MM.1S (cell line): ENCODE data around the gene DMPK.
A peak's percentile ranks its signal among the peaks of the same experiment; 100 is the strongest.

ENCODE experiments used
- CTCF ChIP-seq: fragments of 300-600 bp; sonication (generic); IDR thresholded peaks from 2 replicates; pipeline ENCODE4 v1.5.1; 2016; ENCODE audit warnings: antibody characterized with exemption, low read length, mixed read lengths
- EZH2 ChIP-seq: fragments of 300-600 bp; sonication (generic); optimal IDR thresholded peaks from 2 replicates; pipeline ENCODE3; 2017; ENCODE audit warnings: low read depth, mild to moderate bottlenecking, antibody characterized with exemption, low read length, mixed read lengths

- TF ChIP-seq CTCF (peak; percentile 98), EZH2 (no peak)
Observed at GRCh38 chr19:45817010-45817724, 34.9 kb upstream of the DMPK start.
